Measurements from ENCODE around the gene ST3GAL3.

The ST3GAL3 gene

DNA sequence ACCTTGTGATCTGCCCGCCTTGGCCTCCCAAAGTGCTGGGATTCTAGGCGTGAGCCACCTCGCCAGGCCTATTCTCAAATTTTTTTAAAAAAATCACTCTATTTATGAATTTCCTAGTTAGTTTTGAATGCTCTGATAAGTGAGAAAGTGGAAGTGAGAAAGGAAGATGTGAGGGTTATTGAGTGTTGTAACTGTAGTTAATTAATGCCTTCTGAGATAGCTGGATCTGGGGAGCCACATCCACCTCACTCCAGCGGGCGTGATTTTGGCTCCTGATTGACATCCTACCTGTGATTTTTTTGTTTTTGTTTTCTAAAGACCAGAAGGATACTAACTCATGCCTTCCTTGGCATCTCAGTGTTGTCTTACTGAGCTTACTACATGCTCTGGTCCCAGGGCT lies 65.6 kb downstream of the ST3GAL3 start:
- TF ChIP-seq, protein P1, sequence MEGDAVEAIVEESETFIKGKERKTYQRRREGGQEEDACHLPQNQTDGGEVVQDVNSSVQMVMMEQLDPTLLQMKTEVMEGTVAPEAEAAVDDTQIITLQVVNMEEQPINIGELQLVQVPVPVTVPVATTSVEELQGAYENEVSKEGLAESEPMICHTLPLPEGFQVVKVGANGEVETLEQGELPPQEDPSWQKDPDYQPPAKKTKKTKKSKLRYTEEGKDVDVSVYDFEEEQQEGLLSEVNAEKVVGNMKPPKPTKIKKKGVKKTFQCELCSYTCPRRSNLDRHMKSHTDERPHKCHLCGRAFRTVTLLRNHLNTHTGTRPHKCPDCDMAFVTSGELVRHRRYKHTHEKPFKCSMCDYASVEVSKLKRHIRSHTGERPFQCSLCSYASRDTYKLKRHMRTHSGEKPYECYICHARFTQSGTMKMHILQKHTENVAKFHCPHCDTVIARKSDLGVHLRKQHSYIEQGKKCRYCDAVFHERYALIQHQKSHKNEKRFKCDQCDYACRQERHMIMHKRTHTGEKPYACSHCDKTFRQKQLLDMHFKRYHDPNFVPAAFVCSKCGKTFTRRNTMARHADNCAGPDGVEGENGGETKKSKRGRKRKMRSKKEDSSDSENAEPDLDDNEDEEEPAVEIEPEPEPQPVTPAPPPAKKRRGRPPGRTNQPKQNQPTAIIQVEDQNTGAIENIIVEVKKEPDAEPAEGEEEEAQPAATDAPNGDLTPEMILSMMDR (IDR thresholded peaks at IDR 0.05), result no peak

DNA sequence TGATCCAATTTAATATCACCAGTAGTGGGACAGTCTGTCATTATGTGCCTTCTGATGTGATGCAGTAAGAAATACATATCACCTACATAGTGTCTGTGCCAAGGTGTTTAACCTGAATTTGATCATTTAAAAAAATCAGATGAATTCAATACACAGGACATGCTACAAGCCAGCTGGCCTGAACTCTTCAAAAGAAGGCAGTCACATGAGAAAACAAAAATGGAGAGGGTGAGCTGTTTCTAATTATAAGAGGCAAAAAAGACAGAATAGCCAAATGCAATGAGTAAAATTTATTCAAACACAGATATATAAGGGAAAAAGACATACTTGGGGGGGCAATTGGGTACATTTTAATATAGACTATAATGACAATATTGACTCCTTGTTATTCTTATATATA lies 66.5 kb downstream of the ST3GAL3 start:
- TF ChIP-seq, protein P1 (IDR thresholded peaks at IDR 0.05), result no peak

DNA sequence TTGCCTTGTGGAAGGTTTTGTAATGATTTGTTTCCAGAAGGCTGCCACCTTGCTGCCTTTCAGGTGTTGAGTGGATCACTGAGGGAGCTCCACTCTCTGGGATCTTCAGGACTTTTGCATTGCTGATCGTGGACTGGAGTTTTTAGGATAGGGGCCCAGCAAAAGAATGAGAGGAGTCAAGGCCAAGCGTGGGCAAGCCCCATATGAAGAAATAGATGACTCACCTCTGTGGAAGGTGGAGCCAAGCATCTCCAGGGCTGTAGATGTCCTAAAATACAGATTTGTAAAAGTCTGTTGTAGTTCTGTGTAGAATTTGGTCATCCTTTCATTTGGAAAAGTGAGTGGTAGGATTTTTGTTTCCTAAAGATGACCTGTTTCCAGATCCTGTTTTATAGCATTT lies 67.0 kb downstream of the ST3GAL3 start:
- TF ChIP-seq, protein P1 (IDR thresholded peaks at IDR 0.05), result no peak

DNA sequence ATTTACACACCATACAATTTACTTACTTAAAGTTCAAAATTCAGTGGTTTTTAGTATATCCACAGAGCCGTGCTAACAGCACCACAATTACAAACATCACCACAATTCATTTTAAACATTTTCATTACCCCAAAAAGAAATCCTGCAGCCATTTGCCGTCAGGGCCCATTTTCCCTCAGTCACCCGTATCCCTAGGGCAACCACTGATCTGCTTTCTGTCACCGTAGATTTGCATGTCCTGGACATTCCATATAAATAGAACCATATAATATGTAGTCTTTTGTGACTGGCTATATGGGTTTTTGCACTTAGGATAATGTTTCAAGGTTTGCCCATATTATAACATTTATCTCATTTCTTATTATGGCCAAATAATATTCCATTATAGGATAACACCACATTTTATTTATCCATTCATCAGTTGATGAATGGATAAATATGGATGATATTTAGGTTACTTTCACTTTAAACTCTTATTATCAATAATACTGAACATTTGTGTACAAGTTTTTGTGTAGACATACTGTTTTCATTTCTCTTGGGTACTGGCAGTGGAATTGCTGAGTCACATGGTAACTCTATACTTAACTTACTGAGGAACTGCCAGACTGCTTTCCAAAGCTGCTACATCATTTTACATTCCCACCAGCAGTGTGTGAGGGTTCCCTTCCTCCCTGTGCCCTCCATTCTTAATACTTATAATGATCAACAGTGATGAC lies 68.9 kb downstream of the ST3GAL3 start:
- TF ChIP-seq, protein P1 (IDR thresholded peaks at IDR 0.05), result no peak

DNA sequence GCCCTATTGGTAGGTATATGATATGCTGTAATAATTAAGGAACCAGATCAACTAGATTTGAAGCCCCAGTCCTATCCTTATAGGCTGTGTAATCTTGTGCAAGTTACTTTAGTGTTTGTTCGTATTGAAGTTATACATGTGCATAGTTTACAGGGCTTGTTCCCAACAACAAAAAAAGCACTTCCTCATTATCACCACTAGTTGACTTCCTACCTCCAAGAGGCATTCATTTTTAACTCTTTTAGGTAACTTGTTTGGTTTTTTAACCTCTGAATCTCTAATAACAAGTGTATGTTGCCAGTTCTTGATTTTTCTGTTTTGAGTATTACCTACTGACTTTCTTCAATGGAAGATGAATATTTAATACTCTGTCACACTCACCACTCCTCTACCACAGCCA lies 71.9 kb downstream of the ST3GAL3 start:
- TF ChIP-seq, protein P1 (IDR thresholded peaks at IDR 0.05), result no peak; the same call in 1 of the 2 replicates

DNA sequence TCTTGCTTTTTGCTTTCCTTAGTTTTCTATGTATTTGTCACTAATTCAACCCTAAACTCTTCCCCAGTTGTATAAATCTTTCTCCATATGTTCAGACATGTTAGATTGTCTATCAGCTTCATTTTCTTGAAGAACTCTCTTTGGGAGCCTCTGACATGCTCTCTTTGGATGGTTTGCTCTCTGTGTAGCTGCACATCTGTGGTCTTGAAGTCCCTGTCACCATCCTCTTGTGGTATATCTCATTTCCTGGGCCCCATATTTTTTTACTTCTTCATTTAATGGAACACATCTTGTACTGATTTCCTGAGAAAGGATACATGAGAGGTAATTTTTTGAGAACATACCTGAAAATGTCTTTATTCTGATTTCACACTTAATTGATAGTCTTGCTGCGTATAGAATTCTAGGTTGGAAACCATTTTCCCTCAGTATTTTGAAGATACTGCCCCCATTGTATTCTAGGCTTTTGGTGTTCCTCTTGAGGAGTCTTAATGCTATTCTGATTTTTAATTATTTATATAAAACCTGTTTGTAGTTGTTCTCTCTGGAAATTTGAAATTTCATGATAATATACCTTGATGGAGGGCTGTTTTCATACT lies 72.6 kb downstream of the ST3GAL3 start:
- TF ChIP-seq, protein P1 (IDR thresholded peaks at IDR 0.05), result no peak

DNA sequence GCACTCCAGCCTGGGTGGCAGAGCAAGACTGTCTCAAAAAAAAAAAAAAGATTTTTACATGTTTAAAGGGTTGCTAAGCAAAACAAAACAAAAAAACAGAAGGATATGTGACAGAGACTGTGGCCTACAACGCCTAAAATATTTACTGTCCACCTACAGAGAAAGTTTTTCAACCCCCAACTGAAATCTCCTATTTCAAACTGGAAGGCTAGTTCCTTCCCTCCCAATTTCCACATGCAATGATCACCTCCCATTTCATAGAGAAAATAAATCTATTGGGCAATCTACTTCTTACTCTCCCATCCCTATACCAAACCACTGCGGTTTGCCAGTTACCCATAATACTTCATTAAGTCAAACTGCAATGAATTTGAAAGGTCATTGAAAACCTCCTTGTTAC lies 74.2 kb downstream of the ST3GAL3 start:
- TF ChIP-seq, protein P1 (IDR thresholded peaks at IDR 0.05), result no peak

Measured in LNCAP (cell line).